K562 (cell line): Measurements from ENCODE around the gene PPP1R15B. TPM values are rescaled to one million over a fixed set of nuclear protein-coding genes. Genes with fewer than 3 reads are reported as not detected.

Experiments
- ATAC-seq: fragments of 200-7000 bp; cut with Tn5 transposase; 3 replicates; pipeline ENCODE4 v1.9.1; 2020; ENCODE audit warnings: moderate library complexity
- BruUV-seq: library from RNA; stranded (reverse); fragments of 400-500 nt; replicated peaks from 2 replicates; lab custom pipeline; 2021; lab: Mats Ljungman, UMichigan
- CTCF ChIA-PET: fragments of 300-600 bp; formaldehyde crosslinking; extraction: SDS; loops from one replicate; lab custom pipeline; 2021; ENCODE audit warnings: low intra/inter-chr PET ratio; lab: Yijun Ruan, JAX
- POLR2A ChIA-PET: fragments of 300-600, 350-650 bp; sonication (Branson Sonifier 250); formaldehyde crosslinking; extraction: SDS; loops from one replicate; lab custom pipeline; 2021; ENCODE audit warnings: antibody characterized with exemption, inconsistent platforms; lab: Yijun Ruan, JAX
- DNase-seq, 4 experiments: peaks; one replicate each; pipeline versions ENCODE4 v3.0.0 to v3.0.0-alpha.2; 2011 to 2018; ENCODE audit warnings: low spot score in 3 of 4, mixed read lengths in 3 of 4; ENCODE audit errors: extremely low read depth in 1 of 4
- FAIRE-seq: peaks from 2 replicates; lab custom pipeline; 2011; peaks lifted over from hg19 to GRCh38; lab: Jason Lieb, UNC
- H2AFZ ChIP-seq: 2 replicates; pipeline ENCODE4 v1.6.0; 2011; ENCODE audit warnings: low read depth, low read length, control low read depth, inconsistent platforms
- H3K27ac ChIP-seq: fragments of 200-600 bp; 3 replicates; pipeline ENCODE4 v1.8.0; 2011; ENCODE audit warnings: low read depth, mild to moderate bottlenecking, control low read depth, inconsistent platforms, low read length, moderate library complexity, mixed read lengths; ENCODE audit errors: extremely low read depth
- H3K27me3 ChIP-seq, 2 experiments: fragments of 300-600 bp in 1 of 2; 2 replicates in 1 of 2; 3 replicates in 1 of 2; pipeline versions ENCODE4 v1.6.0 to v1.8.0; 2011; ENCODE audit warnings: inconsistent platforms in 2 of 2, low read length in 2 of 2, mild to moderate bottlenecking in 1 of 2, mixed read lengths in 1 of 2, moderate library complexity in 1 of 2; ENCODE audit not compliant: control insufficient read depth in 2 of 2, insufficient read depth in 2 of 2
- H3K36me3 ChIP-seq: fragments of 300-600 bp; 3 replicates; pipeline ENCODE4 v1.8.0; 2011; ENCODE audit warnings: mild to moderate bottlenecking, low read length, inconsistent platforms; ENCODE audit not compliant: control insufficient read depth, insufficient read depth
- H3K4me1 ChIP-seq, 2 experiments: fragments of 200-600 bp in 1 of 2; replicated peaks in 1 of 2; 2 replicates in 1 of 2; 3 replicates in 1 of 2; pipeline versions ENCODE4 v1.5.1 to v1.8.0; 2011; ENCODE audit warnings: inconsistent platforms in 2 of 2, low read length in 2 of 2, mild to moderate bottlenecking in 1 of 2, mixed read lengths in 1 of 2, moderate library complexity in 1 of 2; ENCODE audit not compliant: control insufficient read depth in 2 of 2, insufficient read depth in 2 of 2
- H3K4me2 ChIP-seq: 2 replicates; pipeline ENCODE4 v1.6.1; 2011; ENCODE audit warnings: low read length, control low read depth, inconsistent platforms, mixed read lengths; ENCODE audit not compliant: insufficient read depth
- H3K4me3 ChIP-seq: fragments of 200-600 bp; sonication (generic), shearing (Covaris generic); 2 replicates; pipeline ENCODE4 v1.5.1; 2016; ENCODE audit warnings: control low read depth, inconsistent platforms
- H3K79me2 ChIP-seq: fragments of 200-600 bp; 3 replicates; pipeline ENCODE4 v1.8.0; 2011; ENCODE audit warnings: low read length, inconsistent platforms; ENCODE audit not compliant: control insufficient read depth, insufficient read depth
- H3K9ac ChIP-seq, 2 experiments: 2 replicates each; pipeline versions ENCODE4 v1.6.0 to v1.6.1; 2011; ENCODE audit warnings: low read depth in 2 of 2, low read length in 2 of 2, control low read depth in 1 of 2, inconsistent platforms in 1 of 2, mild to moderate bottlenecking in 1 of 2, mixed read lengths in 1 of 2; ENCODE audit not compliant: insufficient read depth in 1 of 2
- H3K9me1 ChIP-seq: one replicate; pipeline ENCODE4 v1.6.0; 2011; ENCODE audit warnings: inconsistent platforms, mild to moderate bottlenecking, low read length, moderate library complexity; ENCODE audit not compliant: control insufficient read depth, insufficient read depth
- H3K9me3 ChIP-seq: replicated peaks from 2 replicates; pipeline ENCODE4 v1.5.1; 2011; ENCODE audit warnings: low read depth, low read length, inconsistent platforms; ENCODE audit not compliant: control insufficient read depth, insufficient read depth
- H4K20me1 ChIP-seq: replicated peaks from 2 replicates; pipeline ENCODE4 v1.6.1; 2011; ENCODE audit warnings: low read length, inconsistent platforms, mixed read lengths; ENCODE audit not compliant: control insufficient read depth, insufficient read depth
- CAMTA2 ChIP-seq: fragments of 250-450 bp; sonication (Bioruptor Pico); conservative IDR thresholded peaks from 2 replicates; pipeline ENCODE4 v1.5.1; 2022
- CBX3 ChIP-seq, 2 experiments: IDR thresholded peaks; 1 replicate in 1 of 2; 2 replicates in 1 of 2; pipeline ENCODE4 v1.6.1; 2012; ENCODE audit warnings: inconsistent platforms in 2 of 2, low read length in 2 of 2, borderline replicate concordance in 1 of 2, control low read depth in 1 of 2
- PRMT5 ChIP-seq: sonication (generic); formaldehyde crosslinking; IDR thresholded peaks from 2 replicates; pipeline ENCODE4 v1.5.0; 2020; ENCODE audit warnings: missing genetic modification reagents
- PYGO2 ChIP-seq: fragments of 450-650 bp; IDR thresholded peaks from 2 replicates; pipeline ENCODE4 v1.6.1; 2016; ENCODE audit warnings: mild to moderate bottlenecking, missing genetic modification characterization, moderate library complexity, missing compliant biosample characterization
- USF1 ChIP-seq: sonication (generic); formaldehyde crosslinking; IDR thresholded peaks from 2 replicates; pipeline ENCODE4 v1.9.0; 2022; ENCODE audit warnings: mild to moderate bottlenecking, missing genetic modification reagents
- ZNF124 ChIP-seq: sonication (generic); formaldehyde crosslinking; IDR thresholded peaks from 2 replicates; pipeline ENCODE4 v1.8.1; 2022; ENCODE audit warnings: missing genetic modification reagents
- WGBS: fragments of 100-300 bp; shearing (Covaris generic); methylation state at CpG from one replicate; pipeline ENCODE4 v1.1.6; 2016; ENCODE audit warnings: low coverage, mixed read lengths; ENCODE audit not compliant: insufficient coverage; ENCODE audit errors: missing lambda C conversion rate; 5-methylcytosine and 5-hydroxymethylcytosine counted together
- in situ Hi-C: fragments of 300-500 bp; cut with MboI; formaldehyde crosslinking; loops from 4 replicates; pipeline ENCODE4 v1.15.0; 2018; ENCODE audit warnings: inconsistent platforms, mixed read lengths
- intact Hi-C: fragments of 100-400 bp; cut with micrococcal nuclease; formaldehyde crosslinking; loops from 2 replicates; pipeline ENCODE4 v1.14.2; 2022
- polyA plus RNA-seq, 8 experiments: library from polyadenylated mRNA; depleted of rRNA in 4 of 8; stranded (reverse) in 5 of 8; unstranded in 3 of 8; fragments of >200 nt; fragmentation: Nextera tagmentation in 2 of 8; fragmentation: Illumina TruSeq in 1 of 8; extraction: Ambion mirVana in 2 of 8; extraction: Trizol in 1 of 8; gene quantifications; 2 replicates each; pipeline versions ENCODE4 v1.2.1 to v1.2.3, GENCODE V29; 2011 to 2014; ENCODE audit warnings: inconsistent platforms in 1 of 8, missing spikeins in 1 of 8
- total RNA-seq, 7 experiments: library from RNA; depleted of rRNA in 6 of 7; stranded (reverse); fragments of >200 nt in 6 of 7; fragmentation: Illumina TruSeq in 2 of 7; extraction: Trizol in 2 of 7; gene quantifications; 2 replicates each; pipeline versions ENCODE4 v1.2.1 to v1.2.3, GENCODE V29; 2011 to 2021; ENCODE audit warnings: low replicate concordance in 1 of 7

The PPP1R15B gene
- total and polyA plus RNA-seq, 9 of the 15 experiments (the other 6 are each of a cell fraction or from before 2014, with no cell fraction given), result 17.0 to 48.1 (median 30.8) TPM

GRCh38 chr1:204437796-204438570 lies 26.4 kb upstream of the PPP1R15B start:
- Histone ChIP-seq H2AFZ (no peak overlapping the region), H3K9ac (no peak overlapping the region), H3K9me1 (no peaks in the 10 kb centered on the region), H3K79me2 (no peaks in the 10 kb centered on the region), H3K36me3 (no peaks in the 10 kb centered on the region), H3K27me3 (peaks cover 45 to 60% of the 10 kb centered on the region in 2 experiments), H3K4me2 (no peak overlapping the region), H3K4me3 (no peak overlapping the region), H3K4me1 (no peaks in the 10 kb centered on the region; a peak in 2 of 5 replicates), H4K20me1 (no peaks in the 10 kb centered on the region), H3K27ac (no peak overlapping the region), H3K9me3 (no peaks in the 10 kb centered on the region)
- in situ Hi-C loops, result loop anchor here (10.0 kb wide), 1 partner anchor 367 kb away; no protein-coding TSS in a partner anchor
- no peak for FAIRE-seq
- no TSS peak for BruUV-seq
- no peak for ATAC-seq
- WGBS, result 10% methylated on average over 8 of the region's 8 CpGs
- CTCF ChIA-PET, result no interaction called here
- POLR2A ChIA-PET, result interaction anchor here (1.3 to 2.1 kb wide), 6 partner anchors 9 to 41 kb away, joined by 3 to 7 read pairs (median 5); no protein-coding TSS in a partner anchor
- no peak for DNase-seq
- TF ChIP-seq PYGO2 (no peak), USF1 (CRISPR knock-in tag) (no peak), PRMT5 (no peak), CBX3 (IDR thresholded peaks at IDR 0.05; ENCODE audit: borderline replicate concordance in 1 of 2, low read length in 2 of 2) (no peak), CAMTA2 (CRISPR knock-in tag) (no peak), ZNF124 (no peak)
- intact Hi-C loops, result no loop called here
